HG03442 (cell line): ENCODE results near the gene SPINT1.

Source experiments
- ATAC-seq: cut with Tn5 transposase; IDR thresholded peaks from one replicate; pipeline ENCODE4 v1.9.1; 2021; ENCODE audit warnings: mild to moderate bottlenecking, moderate library complexity; ENCODE audit not compliant: unreplicated experiment

Gene SPINT1

DNA sequence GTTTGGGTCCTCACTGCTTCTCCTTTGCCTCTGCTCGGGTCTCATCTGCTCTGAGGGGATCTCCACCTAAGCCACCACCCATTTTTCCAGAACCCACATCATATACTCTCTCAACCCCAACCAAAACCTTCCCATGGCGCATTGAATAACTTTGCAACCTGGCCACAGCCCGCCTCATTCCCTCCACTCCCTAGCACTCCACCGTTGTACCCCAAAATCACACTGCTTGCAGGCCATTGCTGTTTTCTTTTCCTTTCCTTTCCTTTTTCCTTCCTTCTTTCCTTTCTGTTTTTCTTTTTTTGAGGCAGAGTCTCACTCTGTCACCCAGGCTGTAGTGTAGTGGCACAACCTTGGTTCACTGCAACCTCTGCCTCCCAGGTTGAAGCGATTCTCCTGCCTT, 47.3 kb downstream of the SPINT1 start:
- no peak for ATAC-seq

DNA sequence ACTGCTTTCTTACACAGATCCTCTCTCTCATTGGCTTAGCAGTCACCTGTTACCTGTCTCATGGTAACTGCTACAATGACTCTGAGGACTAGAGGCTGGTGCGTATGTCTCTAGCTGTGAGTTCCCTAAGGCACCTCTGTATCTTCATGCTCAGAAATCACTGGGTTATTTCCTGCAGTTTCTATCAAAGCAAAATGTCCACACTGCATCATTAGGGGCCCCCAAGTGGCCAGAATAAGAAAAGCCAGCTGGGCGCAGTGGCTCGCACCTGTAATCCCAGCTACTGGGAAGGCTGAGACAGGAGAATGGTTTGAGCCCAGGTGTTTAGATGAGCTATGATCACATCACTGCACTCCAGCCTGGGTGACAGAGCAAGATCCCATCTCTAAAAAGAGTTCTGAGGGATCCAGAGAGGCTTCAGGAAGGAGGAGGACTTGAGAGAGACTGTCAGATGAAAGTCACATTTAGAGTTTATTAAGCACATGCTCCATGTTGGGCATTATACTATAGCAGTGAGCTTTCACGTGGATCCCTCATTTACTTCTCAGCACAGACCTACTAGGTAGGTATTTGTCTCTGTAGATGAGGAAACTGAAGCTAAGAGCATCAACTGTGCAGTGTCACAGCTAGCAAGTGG, 48.1 kb downstream of the SPINT1 start:
- ATAC-seq, result no peak

DNA sequence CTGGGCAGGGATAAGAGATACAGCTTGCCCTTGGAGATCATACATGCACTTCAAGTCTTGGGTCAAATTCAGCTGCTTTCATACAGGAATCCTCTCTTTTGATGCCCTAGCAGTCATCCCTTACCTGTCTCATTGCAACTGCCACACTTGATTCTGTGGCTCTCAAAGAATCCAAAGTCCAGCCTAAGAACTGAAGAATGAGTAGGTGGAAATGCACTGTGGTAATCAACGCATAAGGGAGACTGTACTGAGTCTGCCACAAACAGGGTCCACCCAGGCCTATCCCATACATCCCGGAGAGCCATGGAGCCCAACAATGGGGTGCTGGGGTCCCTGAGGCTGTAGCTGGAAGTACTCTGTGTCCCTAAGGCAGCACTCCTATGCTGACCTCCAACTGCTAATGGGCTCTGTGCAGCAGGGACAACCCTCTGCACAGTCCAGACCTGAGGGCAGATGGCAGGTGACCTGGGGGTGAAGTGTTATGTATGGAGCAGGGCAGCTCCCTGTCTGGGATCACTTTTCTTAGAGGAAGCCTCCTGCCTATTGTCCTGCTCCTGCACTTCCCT, 48.7 kb downstream of the SPINT1 start:
- ATAC-seq, result no peak

DNA sequence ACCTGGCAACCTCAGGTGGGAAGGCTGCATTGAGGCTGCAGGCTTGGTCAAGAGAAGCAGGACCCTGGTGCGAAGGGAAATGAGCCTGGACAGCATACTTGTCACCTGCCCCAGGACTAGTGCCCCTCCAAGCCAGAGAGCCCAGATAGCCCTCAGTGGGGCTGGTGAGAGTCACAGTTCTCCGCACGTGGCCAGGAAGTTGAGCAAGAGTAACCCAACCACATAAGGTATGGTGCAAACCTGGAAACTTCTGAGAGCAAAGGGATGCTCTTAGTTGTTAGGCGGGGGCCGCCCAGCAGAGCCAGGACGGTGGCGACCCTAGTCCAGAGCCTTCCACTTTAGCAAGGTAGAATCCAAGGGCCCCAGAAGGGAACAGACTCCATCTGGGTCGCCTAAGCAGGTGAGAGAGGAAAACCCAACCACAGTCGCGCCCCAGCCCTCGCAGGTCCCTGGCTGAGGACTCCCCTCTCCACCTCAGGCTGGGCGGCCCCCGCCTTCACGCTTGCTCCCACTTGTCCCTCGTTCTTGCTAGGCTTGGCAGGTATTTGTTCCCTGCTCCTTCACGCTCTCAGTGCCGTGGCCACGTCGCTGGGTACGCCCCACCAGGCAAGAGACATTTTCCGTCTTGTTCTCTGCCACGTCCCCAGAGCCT, 49.3 kb downstream of the SPINT1 start:
- no peak for ATAC-seq

DNA sequence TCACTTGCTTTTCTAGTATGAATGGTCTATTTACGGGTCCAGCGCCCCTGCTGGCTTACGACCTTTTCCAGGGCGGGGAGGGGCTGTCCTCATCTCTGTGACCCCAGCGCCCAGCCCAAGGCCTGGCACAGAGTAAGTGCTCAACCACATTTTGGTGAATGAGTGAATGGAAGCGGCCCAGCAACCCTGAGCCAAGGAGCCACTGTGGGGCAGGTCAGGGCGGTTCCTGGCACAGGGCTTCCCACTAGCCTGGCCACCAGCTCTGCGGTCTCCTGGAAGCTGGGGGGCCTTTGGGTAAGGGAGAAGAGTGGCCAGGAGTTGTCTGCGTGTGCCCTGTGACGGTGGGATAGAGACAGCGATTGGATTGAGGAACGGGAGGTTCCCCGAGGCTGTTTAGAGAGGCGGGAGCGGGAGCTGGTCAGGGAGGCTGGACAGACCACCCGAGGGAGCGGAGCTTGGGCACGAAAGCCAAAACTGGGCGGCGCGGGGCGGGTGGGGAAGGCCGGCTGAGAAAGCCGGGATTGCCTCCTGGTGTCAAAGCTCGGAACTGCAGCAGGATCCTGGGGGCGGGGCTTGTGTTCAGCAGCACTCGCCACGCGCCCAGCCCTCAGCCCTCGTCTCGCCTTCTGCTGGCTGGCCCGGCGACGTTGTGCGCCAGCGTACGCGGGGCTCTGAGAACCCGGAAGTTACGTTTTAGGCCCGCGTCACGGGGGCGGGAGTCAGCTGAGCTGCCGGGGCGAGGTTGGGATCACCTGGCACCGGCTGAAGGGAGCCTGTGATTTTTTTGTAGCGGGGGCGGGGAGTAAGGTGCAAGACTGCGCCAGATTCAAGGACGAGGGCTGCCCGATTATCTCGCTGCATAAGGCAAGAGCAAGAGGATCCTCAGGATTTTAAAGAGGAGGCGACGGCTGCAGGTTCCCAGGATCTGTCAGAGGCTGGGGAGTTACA, 50.2 kb downstream of the SPINT1 start, which contains the start of gene VPS18:
Gene VPS18 (plus strand): TSS at position 718 of the 948 bp plus-strand sequence. CDS start 319 bp downstream, outside the sequence.
- peak; percentile 86 for ATAC-seq

DNA sequence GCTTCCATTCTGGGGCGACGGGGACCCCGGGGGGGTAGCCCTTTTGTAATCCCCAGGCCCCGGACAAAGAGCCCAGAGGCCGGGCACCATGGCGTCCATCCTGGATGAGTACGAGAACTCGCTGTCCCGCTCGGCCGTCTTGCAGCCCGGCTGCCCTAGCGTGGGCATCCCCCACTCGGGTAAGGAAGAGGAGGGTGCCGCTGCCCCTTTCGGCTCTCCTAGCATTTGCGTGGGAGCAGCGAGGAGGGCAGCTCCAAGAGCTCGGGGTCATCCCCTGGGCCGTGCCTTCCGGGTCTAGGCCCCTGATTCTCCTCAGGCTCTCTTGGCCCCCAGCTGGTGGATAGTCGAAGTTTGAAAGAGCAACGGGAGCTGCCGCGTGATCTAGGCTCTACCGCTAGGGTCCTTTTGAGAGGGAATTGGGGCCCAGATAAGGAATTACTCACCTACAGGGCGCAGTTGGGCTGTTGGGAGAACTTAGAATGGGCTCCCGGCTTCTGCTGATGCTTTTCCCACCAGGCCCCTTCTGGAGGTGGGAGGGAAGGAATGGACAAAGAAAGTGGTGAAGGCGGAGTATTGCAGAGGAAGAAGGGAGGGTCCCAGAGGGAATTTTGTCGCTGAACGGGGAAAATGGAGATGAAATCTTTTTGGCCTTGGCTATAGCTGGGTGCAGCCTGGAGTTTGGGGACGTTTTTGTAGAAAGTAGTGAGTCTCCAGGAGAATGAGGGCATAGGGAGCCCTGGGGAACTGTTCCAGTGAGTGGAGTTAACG, 51.0 kb downstream of the SPINT1 start:
- no peak for ATAC-seq

DNA sequence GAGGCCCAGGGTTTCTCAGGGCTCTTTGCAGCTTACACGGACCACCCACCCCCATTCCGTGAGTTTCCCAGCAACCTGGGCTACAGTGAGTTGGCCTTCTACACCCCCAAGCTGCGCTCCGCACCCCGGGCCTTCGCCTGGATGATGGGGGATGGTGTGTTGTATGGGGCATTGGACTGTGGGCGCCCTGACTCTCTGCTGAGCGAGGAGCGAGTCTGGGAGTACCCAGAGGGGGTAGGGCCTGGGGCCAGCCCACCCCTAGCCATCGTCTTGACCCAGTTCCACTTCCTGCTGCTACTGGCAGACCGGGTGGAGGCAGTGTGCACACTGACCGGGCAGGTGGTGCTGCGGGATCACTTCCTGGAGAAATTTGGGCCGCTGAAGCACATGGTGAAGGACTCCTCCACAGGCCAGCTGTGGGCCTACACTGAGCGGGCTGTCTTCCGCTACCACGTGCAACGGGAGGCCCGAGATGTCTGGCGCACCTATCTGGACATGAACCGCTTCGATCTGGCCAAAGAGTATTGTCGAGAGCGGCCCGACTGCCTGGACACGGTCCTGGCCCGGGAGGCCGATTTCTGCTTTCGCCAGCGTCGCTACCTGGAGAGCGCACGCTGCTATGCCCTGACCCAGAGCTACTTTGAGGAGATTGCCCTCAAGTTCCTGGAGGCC, 55.8 kb downstream of the SPINT1 start:
- ATAC-seq, result no peak

DNA sequence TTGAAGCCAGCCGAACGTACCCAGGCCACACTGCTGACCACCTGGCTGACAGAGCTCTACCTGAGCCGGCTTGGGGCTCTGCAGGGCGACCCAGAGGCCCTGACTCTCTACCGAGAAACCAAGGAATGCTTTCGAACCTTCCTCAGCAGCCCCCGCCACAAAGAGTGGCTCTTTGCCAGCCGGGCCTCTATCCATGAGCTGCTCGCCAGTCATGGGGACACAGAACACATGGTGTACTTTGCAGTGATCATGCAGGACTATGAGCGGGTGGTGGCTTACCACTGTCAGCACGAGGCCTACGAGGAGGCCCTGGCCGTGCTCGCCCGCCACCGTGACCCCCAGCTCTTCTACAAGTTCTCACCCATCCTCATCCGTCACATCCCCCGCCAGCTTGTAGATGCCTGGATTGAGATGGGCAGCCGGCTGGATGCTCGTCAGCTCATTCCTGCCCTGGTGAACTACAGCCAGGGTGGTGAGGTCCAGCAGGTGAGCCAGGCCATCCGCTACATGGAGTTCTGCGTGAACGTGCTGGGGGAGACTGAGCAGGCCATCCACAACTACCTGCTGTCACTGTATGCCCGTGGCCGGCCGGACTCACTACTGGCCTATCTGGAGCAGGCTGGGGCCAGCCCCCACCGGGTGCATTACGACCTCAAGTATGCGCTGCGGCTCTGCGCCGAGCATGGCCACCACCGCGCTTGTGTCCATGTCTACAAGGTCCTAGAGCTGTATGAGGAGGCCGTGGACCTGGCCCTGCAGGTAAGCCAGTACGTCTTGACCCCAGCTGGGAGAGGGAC, 56.6 kb downstream of the SPINT1 start:
- no peak for ATAC-seq

DNA sequence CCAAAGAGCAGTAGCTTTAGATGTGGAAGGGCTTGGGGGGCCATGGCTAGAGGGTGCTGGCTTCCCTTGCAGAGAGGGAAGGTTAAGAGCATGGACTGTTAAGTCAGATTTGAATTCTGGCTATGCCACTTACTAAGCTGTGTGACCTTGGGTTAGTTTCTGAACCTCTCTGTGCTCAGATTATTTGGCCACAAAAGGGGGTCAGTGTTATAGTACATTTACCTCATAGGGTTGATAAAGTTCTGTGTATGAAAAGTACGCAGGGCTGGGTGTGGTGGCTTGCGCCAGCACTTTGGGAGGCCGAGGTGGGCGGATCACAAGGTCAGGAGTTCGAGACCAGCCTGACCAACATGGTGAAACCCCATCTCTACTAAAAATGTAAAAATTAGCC, 57.2 kb downstream of the SPINT1 start:
- no peak for ATAC-seq

DNA sequence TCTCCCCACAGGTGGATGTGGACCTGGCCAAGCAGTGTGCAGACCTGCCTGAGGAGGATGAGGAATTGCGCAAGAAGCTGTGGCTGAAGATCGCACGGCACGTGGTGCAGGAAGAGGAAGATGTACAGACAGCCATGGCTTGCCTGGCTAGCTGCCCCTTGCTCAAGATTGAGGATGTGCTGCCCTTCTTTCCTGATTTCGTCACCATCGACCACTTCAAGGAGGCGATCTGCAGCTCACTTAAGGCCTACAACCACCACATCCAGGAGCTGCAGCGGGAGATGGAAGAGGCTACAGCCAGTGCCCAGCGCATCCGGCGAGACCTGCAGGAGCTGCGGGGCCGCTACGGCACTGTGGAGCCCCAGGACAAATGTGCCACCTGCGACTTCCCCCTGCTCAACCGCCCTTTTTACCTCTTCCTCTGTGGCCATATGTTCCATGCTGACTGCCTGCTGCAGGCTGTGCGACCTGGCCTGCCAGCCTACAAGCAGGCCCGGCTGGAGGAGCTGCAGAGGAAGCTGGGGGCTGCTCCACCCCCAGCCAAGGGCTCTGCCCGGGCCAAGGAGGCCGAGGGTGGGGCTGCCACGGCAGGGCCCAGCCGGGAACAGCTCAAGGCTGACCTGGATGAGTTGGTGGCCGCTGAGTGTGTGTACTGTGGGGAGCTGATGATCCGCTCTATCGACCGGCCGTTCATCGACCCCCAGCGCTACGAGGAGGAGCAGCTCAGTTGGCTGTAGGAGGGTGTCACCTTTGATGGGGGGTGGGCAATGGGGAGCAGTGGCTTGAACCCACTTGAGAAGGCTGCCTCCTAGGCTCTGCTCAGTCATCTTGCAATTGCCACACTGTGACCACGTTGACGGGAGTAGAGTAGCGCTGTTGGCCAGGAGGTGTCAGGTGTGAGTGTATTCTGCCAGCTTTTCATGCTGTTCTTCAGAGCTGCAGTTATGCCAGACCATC, 59.0 kb downstream of the SPINT1 start:
- no peak for ATAC-seq

DNA sequence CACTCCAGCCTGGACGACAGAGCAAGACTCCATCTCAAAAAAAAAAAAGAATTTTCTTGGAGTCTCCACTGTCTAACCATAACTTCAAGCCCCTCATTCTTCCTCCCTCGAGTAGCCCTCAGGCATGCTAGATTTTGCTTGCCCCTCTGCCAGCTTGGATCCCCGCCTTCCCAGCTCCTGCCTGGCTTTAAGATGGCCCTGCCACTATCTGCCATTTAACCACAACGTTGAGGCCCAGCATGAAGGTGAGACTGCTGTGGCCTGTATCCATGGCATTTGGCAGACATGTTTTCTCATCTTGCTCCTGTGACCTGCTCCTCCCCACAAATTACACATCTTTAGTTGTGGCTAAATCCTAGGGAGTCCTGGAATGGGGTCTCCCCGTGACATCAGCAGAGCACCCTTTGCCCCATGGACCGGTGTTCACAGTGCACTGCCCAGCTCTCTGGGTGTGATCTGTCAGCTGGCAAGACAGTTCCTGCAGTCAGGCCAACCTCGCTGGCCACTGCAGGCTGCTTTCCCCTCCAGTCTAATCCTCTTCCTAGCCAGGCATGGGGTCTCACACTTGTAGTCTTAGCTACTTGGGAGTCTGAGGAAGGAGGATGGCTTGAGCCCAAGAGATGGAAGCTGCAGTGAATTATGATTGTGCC, 60.8 kb downstream of the SPINT1 start:
- no peak for ATAC-seq

DNA sequence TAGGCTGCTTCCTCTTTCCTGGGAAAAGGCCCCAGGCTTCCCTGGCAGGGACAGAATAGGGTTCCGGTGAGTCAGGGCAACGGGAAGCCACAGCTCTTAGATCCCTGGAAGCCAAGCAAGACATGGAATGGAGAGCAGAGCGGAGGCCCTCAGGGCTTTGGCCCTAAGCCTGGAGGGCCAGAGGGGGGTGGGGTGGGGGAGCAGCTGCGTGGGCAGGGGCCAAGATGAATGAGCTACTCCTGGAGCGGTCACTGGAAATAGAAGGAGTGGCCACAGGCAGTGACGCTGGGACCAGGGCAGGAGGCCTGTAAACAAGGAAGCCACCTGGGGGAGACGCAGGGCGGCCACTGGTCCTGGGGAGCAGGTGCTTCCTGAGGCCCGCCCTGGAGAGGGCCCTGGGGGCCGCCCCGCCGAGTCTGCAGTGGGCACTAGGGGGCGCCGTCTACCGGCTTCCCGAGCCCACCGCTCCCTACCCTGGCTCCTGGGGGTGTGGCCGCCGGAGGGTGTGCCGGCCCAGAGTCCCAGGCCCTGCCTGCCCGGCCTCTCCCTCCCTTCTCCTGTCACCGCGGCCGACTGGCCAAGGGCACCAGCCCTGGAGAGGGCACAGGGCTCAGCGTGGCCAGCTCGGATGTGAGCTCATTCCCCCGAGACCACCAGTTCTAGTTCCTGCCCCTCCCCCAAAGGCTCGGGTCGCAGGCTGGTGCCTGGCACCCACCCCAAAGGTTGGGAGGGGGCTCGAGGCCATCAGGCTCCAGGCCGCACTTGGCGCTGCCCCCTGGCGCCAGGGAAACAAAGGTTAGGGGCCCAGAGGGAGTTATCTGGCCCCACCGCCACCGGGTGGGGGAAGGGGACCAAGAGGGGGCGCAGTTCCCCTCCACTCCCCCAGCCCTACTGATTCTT, 62.5 kb downstream of the SPINT1 start:
- ATAC-seq, result peak; percentile 62

DNA sequence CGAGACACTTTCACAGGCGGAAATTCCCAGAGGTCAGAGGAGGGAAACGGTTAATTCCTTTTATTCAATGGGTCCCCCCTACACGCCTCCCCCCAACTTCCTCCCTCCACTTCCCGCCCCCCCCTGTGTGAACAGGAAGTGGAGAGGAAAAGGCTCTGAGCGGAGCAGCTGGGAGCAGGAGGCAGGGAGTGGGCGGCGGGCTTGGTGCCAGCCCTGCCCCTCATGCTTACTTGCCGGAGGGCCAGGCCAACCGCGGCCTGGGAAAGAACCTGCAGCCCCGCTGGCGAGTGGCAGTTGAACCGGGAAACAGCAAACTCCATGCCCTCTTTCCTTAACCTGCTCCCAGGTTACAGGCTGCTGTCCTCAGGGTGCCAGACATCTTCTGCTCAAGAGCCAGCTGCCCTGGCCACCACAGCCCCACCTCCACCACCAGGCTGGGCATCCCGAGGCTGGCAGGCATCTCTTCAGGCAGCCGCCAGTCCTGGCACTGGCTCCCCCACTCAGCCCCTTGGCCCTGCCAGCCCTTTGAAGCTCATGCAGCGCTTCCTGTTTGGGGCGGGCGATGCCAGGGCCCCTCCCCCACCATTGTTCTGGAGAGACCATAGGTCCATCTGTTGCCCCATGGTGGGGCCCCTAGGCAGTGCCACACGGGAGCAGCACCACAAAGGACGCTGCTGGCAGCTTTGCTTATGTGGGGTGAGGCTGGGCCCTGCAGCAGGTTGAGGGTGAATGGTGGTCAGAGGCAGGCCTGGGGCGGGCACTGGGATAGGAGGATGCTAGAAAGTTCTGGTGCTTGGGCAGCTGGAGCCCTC, 63.3 kb downstream of the SPINT1 start:
- no peak for ATAC-seq
